PC-9 (cell line): Measurements from ENCODE around the gene HPD.

Experiments used
- EZH2 ChIP-seq: fragments of 200-600 bp; sonication (generic); IDR thresholded peaks from 2 replicates; pipeline ENCODE4 v1.8.0; 2017; ENCODE audit warnings: antibody characterized with exemption, low read depth
- TF ChIP-seq, protein P1 (sequence below): fragments of 200-600 bp; sonication (generic); conservative IDR thresholded peaks from 2 replicates; pipeline ENCODE4 v1.6.1; 2017; ENCODE audit warnings: mixed run types, antibody characterized with exemption, mild to moderate bottlenecking, moderate library complexity

GRCh38 chr12:121823101-121823726, 35.4 kb downstream of the HPD start:
- TF ChIP-seq EZH2: no peak
- TF ChIP-seq, protein P1, sequence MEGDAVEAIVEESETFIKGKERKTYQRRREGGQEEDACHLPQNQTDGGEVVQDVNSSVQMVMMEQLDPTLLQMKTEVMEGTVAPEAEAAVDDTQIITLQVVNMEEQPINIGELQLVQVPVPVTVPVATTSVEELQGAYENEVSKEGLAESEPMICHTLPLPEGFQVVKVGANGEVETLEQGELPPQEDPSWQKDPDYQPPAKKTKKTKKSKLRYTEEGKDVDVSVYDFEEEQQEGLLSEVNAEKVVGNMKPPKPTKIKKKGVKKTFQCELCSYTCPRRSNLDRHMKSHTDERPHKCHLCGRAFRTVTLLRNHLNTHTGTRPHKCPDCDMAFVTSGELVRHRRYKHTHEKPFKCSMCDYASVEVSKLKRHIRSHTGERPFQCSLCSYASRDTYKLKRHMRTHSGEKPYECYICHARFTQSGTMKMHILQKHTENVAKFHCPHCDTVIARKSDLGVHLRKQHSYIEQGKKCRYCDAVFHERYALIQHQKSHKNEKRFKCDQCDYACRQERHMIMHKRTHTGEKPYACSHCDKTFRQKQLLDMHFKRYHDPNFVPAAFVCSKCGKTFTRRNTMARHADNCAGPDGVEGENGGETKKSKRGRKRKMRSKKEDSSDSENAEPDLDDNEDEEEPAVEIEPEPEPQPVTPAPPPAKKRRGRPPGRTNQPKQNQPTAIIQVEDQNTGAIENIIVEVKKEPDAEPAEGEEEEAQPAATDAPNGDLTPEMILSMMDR: no peak
